IPS DF 6.9 (cell line): ENCODE results near the gene STIM1.
A peak's percentile ranks its signal among the peaks of the same experiment; 100 is the strongest.
"Not testable (repeated sequence)": the region's sequence is repeated elsewhere in the genome, so short reads cannot be mapped to it uniquely, and the experiment has no call there.

Experiments
- DNase-seq: peaks from one replicate; pipeline ENCODE4 v3.0.0-alpha.2; 2013; ENCODE audit warnings: low read depth, low spot score
- H3K27ac ChIP-seq: one replicate; pipeline ENCODE4 v1.5.1; 2013; ENCODE audit warnings: low read length, control low read depth
- H3K27me3 ChIP-seq: 2 replicates; pipeline ENCODE4 v1.6.1; 2013; ENCODE audit warnings: mild to moderate bottlenecking, low read length; ENCODE audit not compliant: control insufficient read depth, insufficient read depth
- H3K36me3 ChIP-seq: 2 replicates; pipeline ENCODE4 v1.6.1; 2013; ENCODE audit warnings: low read length; ENCODE audit not compliant: control insufficient read depth, insufficient read depth
- H3K4me1 ChIP-seq: 2 replicates; pipeline ENCODE4 v1.6.1; 2013; ENCODE audit warnings: low read length; ENCODE audit not compliant: control insufficient read depth, insufficient read depth
- H3K4me3 ChIP-seq: 2 replicates; pipeline ENCODE4 v1.5.1; 2013; ENCODE audit warnings: mild to moderate bottlenecking, low read length
- H3K9me3 ChIP-seq: 2 replicates; pipeline ENCODE4 v1.6.1; 2013; ENCODE audit warnings: low read length, inconsistent platforms; ENCODE audit not compliant: control insufficient read depth, insufficient read depth
- WGBS: extraction: QIAGEN DNeasy Blood & Tissue Kit; methylation state at CpG from one replicate; pipeline ENCODE4 v1.1.7; 2013; ENCODE audit warnings: mixed read lengths, missing lambda C conversion rate; ENCODE audit not compliant: insufficient read length, insufficient coverage; 5-methylcytosine and 5-hydroxymethylcytosine counted together

STIM1 gene

DNA sequence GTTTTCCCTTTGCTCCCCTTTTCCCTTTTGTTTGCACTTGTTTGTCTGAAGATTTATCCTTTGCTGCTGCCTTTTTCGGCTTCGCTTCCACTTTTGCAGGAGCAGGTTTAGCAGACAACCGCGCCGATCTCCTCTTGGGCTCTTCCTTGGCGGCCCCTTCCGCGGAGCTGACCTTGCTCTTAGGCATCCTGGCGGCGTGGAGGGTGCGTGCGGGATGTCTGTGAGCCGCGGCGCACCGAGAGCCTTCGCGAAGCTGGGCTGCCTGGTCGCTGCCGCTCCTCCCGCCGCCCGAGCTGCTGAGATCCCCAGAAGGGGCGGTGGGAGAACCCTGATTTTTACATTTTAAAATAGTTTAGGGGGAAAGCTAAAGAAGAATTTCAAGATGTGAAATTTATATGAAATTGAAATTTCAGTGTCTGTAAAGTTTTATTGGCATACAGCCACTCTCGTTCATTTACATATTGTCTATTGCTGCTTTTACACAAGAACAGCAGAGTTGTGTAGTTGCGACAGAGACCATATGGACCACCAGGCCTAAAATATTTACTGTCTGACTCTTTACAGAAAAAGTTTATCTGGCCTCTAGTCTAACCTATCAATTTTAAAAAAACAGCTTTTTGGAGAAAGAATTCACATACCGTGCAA is 133.9 kb downstream of the STIM1 start:
- H3K36me3 ChIP-seq, result no peaks in the 10 kb centered on the region
- peak; percentile 4 for DNase-seq
- no peak overlapping the region for H3K4me3 ChIP-seq
- WGBS, result no CpG with 5 or more reads among the region's 27 CpGs
- H3K27ac ChIP-seq, result no peak overlapping the region
- H3K4me1 ChIP-seq, result no peaks in the 10 kb centered on the region
- H3K27me3 ChIP-seq, result no peaks in the 10 kb centered on the region
- H3K9me3 ChIP-seq, result no peaks in the 10 kb centered on the region

GRCh38 chr11:3989921-3990290 is 134.4 kb downstream of the STIM1 start:
- Histone ChIP-seq H3K4me1 (no peaks in the 10 kb centered on the region), H3K27ac (no peak overlapping the region)
- WGBS, result no CpG with 5 or more reads among the region's 3 CpGs

GRCh38 chr11:3990406-3990805 is 134.9 kb downstream of the STIM1 start:
- no peaks in the 10 kb centered on the region for H3K9me3 ChIP-seq
- no peak overlapping the region for H3K4me3 ChIP-seq
- DNase-seq, result no peak
- no peaks in the 10 kb centered on the region for H3K27me3 ChIP-seq
- H3K27ac ChIP-seq, result no peak overlapping the region
- H3K36me3 ChIP-seq, result no peaks in the 10 kb centered on the region
- no peaks in the 10 kb centered on the region for H3K4me1 ChIP-seq

More at GRCh38 chr11:3989921-3990290, 134.4 kb downstream of the STIM1 start:
- Histone ChIP-seq H3K27me3 (no peaks in the 10 kb centered on the region), H3K4me3 (no peak overlapping the region), H3K36me3 (no peaks in the 10 kb centered on the region), H3K9me3 (no peaks in the 10 kb centered on the region)
- no peak for DNase-seq

DNA sequence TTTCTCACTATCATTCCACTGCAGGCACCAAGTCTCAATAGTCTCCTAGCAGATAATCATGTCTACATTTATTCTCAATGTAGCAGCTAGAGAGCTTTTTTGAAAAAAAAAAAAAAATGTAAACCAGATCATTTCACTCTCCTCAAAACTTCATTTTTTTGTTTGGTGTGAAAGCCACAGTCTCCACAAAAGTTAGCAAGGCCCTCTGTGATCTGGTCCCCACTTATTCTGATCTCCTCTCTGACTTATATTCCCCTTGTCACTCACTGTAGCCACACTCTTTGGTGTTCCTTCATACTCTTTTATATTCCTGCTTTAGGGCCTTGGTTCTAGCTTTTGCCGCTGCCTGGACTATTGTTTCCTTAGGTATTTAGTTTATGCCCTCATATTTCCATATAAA is 137.5 kb downstream of the STIM1 start:
- Histone ChIP-seq H3K27ac (no peak overlapping the region), H3K36me3 (no peaks in the 10 kb centered on the region)
- WGBS, result no CpG with 5 or more reads among the region's 1 CpG

DNA sequence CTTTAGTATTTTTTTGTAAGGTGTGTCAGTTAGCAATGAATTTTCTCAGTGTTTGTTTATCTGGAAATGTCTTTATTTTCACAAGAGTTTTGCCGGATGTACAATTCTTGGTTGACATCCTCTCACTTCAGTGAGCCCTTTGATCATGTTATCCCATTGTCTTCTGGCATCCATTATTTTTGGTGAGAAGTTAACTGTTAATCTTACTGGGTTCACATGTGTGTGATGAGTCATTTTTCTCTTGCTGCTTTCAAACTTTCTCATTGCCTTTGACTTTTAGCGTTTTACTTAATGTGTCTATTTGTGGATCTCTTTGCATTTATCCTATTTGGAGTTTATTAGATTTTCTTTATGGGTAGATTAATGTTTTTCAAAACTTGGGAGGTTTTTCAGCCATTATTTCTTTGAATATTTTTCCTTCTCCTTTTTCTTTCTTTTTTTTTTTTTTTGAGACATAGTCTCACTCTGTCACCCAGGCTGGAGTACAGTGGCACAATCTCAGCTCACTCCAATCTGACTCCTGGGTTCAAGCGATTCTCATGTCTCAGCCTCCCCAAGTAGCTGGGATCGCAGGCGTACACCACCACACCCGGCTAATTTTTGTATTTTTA is 138.7 kb downstream of the STIM1 start:
- Histone ChIP-seq H3K4me3 (no peak overlapping the region), H3K27me3 (no peaks in the 10 kb centered on the region), H3K9me3 (no peaks in the 10 kb centered on the region; the same call in 1 of the 2 replicates), H3K4me1 (no peaks in the 10 kb centered on the region), H3K27ac (no peak overlapping the region), H3K36me3 (no peaks in the 10 kb centered on the region)
- no CpG with 5 or more reads among the region's 6 CpGs for WGBS
- no peak for DNase-seq

More for the DNA sequence above, 137.5 kb downstream of the STIM1 start:
- H3K9me3 ChIP-seq, result no peaks in the 10 kb centered on the region
- no peak overlapping the region for H3K4me3 ChIP-seq
- no peak for DNase-seq
- H3K27me3 ChIP-seq, result no peaks in the 10 kb centered on the region
- no peaks in the 10 kb centered on the region for H3K4me1 ChIP-seq

DNA sequence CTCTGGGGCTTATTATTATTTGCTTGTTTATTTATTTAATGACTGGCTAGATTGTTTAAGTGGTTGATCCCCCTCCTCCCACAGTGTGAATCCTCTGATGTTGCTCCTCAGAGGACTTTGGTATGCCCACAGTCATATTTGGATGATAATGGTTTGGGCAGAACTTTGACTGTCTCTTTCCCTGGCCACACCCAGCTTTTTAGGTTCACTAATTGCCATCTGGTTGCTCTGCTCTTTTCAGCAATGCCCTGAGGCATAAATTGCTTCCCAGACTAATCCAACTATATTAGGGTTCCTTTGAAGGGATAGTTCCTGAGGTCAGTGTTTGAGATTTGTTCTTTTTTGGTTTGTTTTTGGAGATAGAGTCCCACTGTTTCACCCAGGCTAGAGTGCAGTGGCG is 139.8 kb downstream of the STIM1 start:
- no peak for DNase-seq
- no peaks in the 10 kb centered on the region for H3K27me3 ChIP-seq
- H3K4me1 ChIP-seq, result no peaks in the 10 kb centered on the region
- H3K9me3 ChIP-seq, result no peaks in the 10 kb centered on the region; the same call in none of the 2 replicates
- no peaks in the 10 kb centered on the region for H3K36me3 ChIP-seq
- WGBS, result no CpG with 5 or more reads among the region's 1 CpG
- no peak overlapping the region for H3K4me3 ChIP-seq
- no peak overlapping the region for H3K27ac ChIP-seq

- no CpG with 5 or more reads among the region's 4 CpGs for WGBS
- Histone ChIP-seq H3K9me3 (no peaks in the 10 kb centered on the region; the same call in none of the 2 replicates), H3K36me3 (no peaks in the 10 kb centered on the region), H3K4me1 (no peaks in the 10 kb centered on the region), H3K27ac (no peak overlapping the region), H3K4me3 (no peak overlapping the region), H3K27me3 (no peaks in the 10 kb centered on the region)
- DNase-seq, result no peak
These were observed 140.6 kb downstream of the STIM1 start for GRCh38 chr11:3995949-3996554.

- no peak for DNase-seq
- Histone ChIP-seq H3K4me1 (no peaks in the 10 kb centered on the region), H3K9me3 (no peaks in the 10 kb centered on the region; the same call in none of the 2 replicates), H3K36me3 (no peaks in the 10 kb centered on the region), H3K27ac (no peak overlapping the region), H3K27me3 (no peaks in the 10 kb centered on the region), H3K4me3 (no peak overlapping the region)
- no CpG with 5 or more reads among the region's 1 CpG for WGBS
These were observed 141.2 kb downstream of the STIM1 start for GRCh38 chr11:3996651-3997050.

DNA sequence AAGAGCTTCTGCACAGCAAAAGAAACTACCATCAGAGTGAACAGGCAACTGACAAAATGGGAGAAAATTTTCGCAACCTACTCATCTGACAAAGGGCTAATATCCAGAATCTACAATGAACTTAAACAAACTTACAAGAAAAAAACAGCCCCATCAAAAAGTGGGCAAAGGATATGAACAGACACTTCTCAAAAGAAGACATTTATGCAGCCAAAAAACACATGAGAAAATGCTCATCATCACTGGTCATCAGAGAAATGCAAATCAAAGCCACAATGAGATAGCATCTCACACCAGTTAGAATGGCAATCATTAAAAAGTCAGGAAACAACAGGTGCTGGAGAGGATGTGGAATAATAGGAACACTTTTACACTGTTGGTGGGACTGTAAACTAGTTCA is 149.3 kb downstream of the STIM1 start:
- not testable (repeated sequence) for H3K27me3 ChIP-seq, H3K4me1 ChIP-seq, DNase-seq, H3K36me3 ChIP-seq, H3K27ac ChIP-seq, H3K4me3 ChIP-seq, H3K9me3 ChIP-seq
- no CpG with 5 or more reads among the region's 1 CpG for WGBS

GRCh38 chr11:4006946-4007680 is 151.6 kb downstream of the STIM1 start:
- WGBS, result no CpG with 5 or more reads among the region's 3 CpGs
- Histone ChIP-seq H3K4me3 (no peak overlapping the region), H3K27me3 (no peaks in the 10 kb centered on the region), H3K36me3 (no peaks in the 10 kb centered on the region), H3K9me3 (no peaks in the 10 kb centered on the region), H3K27ac (no peak overlapping the region), H3K4me1 (no peaks in the 10 kb centered on the region)
- DNase-seq, result no peak
